WTC11 (cell line): ENCODE data around the gene UBQLN1. TPM values are rescaled to one million over a fixed set of nuclear protein-coding genes. Genes with fewer than 3 reads are reported as not detected.

Experiments used
- ATAC-seq: fragments of 200-7000 bp; cut with Tn5 transposase; 2 replicates; pipeline ENCODE4 v1.10.0; 2021; ENCODE audit warnings: mild to moderate bottlenecking, moderate library complexity
- CTCF ChIA-PET: fragments of 300-600 bp; sonication (Branson Sonifier 250); formaldehyde crosslinking; loops from one replicate; lab custom pipeline; 2021; ENCODE audit warnings: antibody characterized with exemption; lab: Charles Lee
- POLR2A ChIA-PET: fragments of 350-600 bp; sonication (Branson Sonifier 250); formaldehyde crosslinking; loops from one replicate; lab custom pipeline; 2021; ENCODE audit warnings: antibody characterized with exemption; lab: Charles Lee
- DNase-seq: peaks from one replicate; pipeline ENCODE4 v3.0.0; 2021; ENCODE audit warnings: low spot score
- H3K27ac Mint-ChIP-seq: 2 replicates; pipeline ENCODE4 v1.8.0; 2021; ENCODE audit warnings: mixed read lengths
- H3K27me3 Mint-ChIP-seq: 2 replicates; pipeline ENCODE4 v1.8.0; 2021; ENCODE audit warnings: low read depth, mild to moderate bottlenecking, moderate library complexity, mixed read lengths
- H3K36me3 Mint-ChIP-seq: 2 replicates; pipeline ENCODE4 v1.8.0; 2021; ENCODE audit warnings: mixed read lengths
- H3K4me1 Mint-ChIP-seq: 2 replicates; pipeline ENCODE4 v1.8.0; 2022; ENCODE audit warnings: mixed read lengths
- H3K4me3 Mint-ChIP-seq: 2 replicates; pipeline ENCODE4 v1.8.0; 2021; ENCODE audit warnings: mild to moderate bottlenecking, moderate library complexity, mixed read lengths
- H3K9me3 Mint-ChIP-seq: 2 replicates; pipeline ENCODE4 v1.8.0; 2021; ENCODE audit warnings: mixed read lengths
- ATF6 ChIP-seq: sonication (generic); formaldehyde crosslinking; IDR thresholded peaks from 2 replicates; pipeline ENCODE4 v1.8.1; 2023; ENCODE audit warnings: mild to moderate bottlenecking, missing genetic modification reagents
- CREB1 ChIP-seq: sonication (generic); formaldehyde crosslinking; IDR thresholded peaks from 2 replicates; pipeline ENCODE4 v1.8.0; 2023; ENCODE audit warnings: mild to moderate bottlenecking, missing genetic modification reagents
- ELF4 ChIP-seq: sonication (generic); formaldehyde crosslinking; IDR thresholded peaks from 2 replicates; pipeline ENCODE4 v1.8.1; 2022; ENCODE audit warnings: low read depth, mild to moderate bottlenecking, moderate library complexity, missing genetic modification reagents
- FOXP4 ChIP-seq: sonication (generic); formaldehyde crosslinking; IDR thresholded peaks from 2 replicates; pipeline ENCODE4 v1.8.0; 2022; ENCODE audit warnings: mild to moderate bottlenecking, missing genetic modification reagents
- GTF2I ChIP-seq: fragments of 250-450 bp; sonication (Bioruptor Pico); conservative IDR thresholded peaks from 2 replicates; pipeline ENCODE4 v1.4.0; 2021; ENCODE audit warnings: mild to moderate bottlenecking
- HMGA2 ChIP-seq: fragments of 250-450 bp; sonication (Bioruptor Pico); IDR thresholded peaks from 2 replicates; pipeline ENCODE4 v1.4.0; 2021; ENCODE audit warnings: mild to moderate bottlenecking, moderate library complexity
- JAZF1 ChIP-seq: fragments of 250-450 bp; sonication (Bioruptor Pico); IDR thresholded peaks from 2 replicates; pipeline ENCODE4 v1.9.0; 2021; ENCODE audit warnings: moderate library complexity, mild to moderate bottlenecking, inconsistent platforms
- MLX ChIP-seq: sonication (generic); formaldehyde crosslinking; IDR thresholded peaks from 2 replicates; pipeline ENCODE4 v1.8.1; 2023; ENCODE audit warnings: mild to moderate bottlenecking, missing genetic modification reagents, moderate library complexity
- NR2C2 ChIP-seq: sonication (generic); formaldehyde crosslinking; IDR thresholded peaks from 2 replicates; pipeline ENCODE4 v1.8.0; 2022; ENCODE audit warnings: mild to moderate bottlenecking, missing genetic modification reagents
- NR3C1 ChIP-seq: sonication (generic); formaldehyde crosslinking; conservative IDR thresholded peaks from 2 replicates; pipeline ENCODE4 v1.8.1; 2023; ENCODE audit warnings: low read depth, mild to moderate bottlenecking, missing genetic modification reagents
- OVOL2 ChIP-seq: fragments of 250-450 bp; sonication (Bioruptor Pico); IDR thresholded peaks from 2 replicates; pipeline ENCODE4 v1.9.0; 2021; ENCODE audit warnings: mild to moderate bottlenecking, borderline replicate concordance
- SMAD4 ChIP-seq: sonication (generic); formaldehyde crosslinking; IDR thresholded peaks from 2 replicates; pipeline ENCODE4 v1.8.0; 2022; ENCODE audit warnings: mild to moderate bottlenecking, missing genetic modification reagents
- STAT6 ChIP-seq: sonication (generic); formaldehyde crosslinking; conservative IDR thresholded peaks from 2 replicates; pipeline ENCODE4 v1.8.1; 2023; ENCODE audit warnings: mild to moderate bottlenecking, low read depth, missing genetic modification reagents, moderate library complexity
- TEAD4 ChIP-seq: sonication (generic); formaldehyde crosslinking; IDR thresholded peaks from 2 replicates; pipeline ENCODE4 v1.8.0; 2022; ENCODE audit warnings: mild to moderate bottlenecking, missing genetic modification reagents
- ZNF219 ChIP-seq: sonication (generic); formaldehyde crosslinking; IDR thresholded peaks from 2 replicates; pipeline ENCODE4 v1.8.0; 2023; ENCODE audit warnings: missing genetic modification reagents, mild to moderate bottlenecking, borderline replicate concordance
- ZNF281 ChIP-seq: sonication (generic); formaldehyde crosslinking; IDR thresholded peaks from 2 replicates; pipeline ENCODE4 v1.8.0; 2023; ENCODE audit warnings: mild to moderate bottlenecking, missing genetic modification reagents
- ZNF396 ChIP-seq: fragments of 250-450 bp; sonication (Bioruptor Pico); IDR thresholded peaks from 2 replicates; pipeline ENCODE4 v1.8.0; 2021; ENCODE audit warnings: mild to moderate bottlenecking, moderate library complexity, borderline replicate concordance
- total RNA-seq: library from RNA; stranded (reverse); gene quantifications from 3 replicates; pipeline ENCODE4 v1.2.3, GENCODE V29; 2021

Gene UBQLN1
- total RNA-seq, 1 experiment from 2014 or later = 110 TPM

GRCh38 chr9:83698976-83699585, 8.7 kb downstream of the UBQLN1 start:
- Mint-ChIP-seq H3K36me3 (peaks cover 2% of the 10 kb centered on the region; the same call in 1 of the 2 replicates), H3K4me1 (peaks cover 28% of the 10 kb centered on the region), H3K27me3 (no peaks in the 10 kb centered on the region), H3K9me3 (no peaks in the 10 kb centered on the region), H3K4me3 (no peak overlapping the region), H3K27ac (no peak overlapping the region)
- no peak for ATAC-seq
- DNase-seq = no peak
- ChIA-PET CTCF (interaction anchor here (0.9 kb wide), 1 partner anchor 12 kb away, joined by 3 read pairs; no protein-coding TSS in a partner anchor), POLR2A (no interaction called here)
- TF ChIP-seq ZNF396 (CRISPR knock-in tag) (no peak), STAT6 (CRISPR knock-in tag) (no peak), JAZF1 (CRISPR knock-in tag) (no peak), OVOL2 (CRISPR knock-in tag) (no peak)

GRCh38 chr9:83691492-83691891, 16.3 kb downstream of the UBQLN1 start:
- H3K27ac Mint-ChIP-seq = no peak overlapping the region
- no peaks in the 10 kb centered on the region for H3K27me3 Mint-ChIP-seq

GRCh38 chr9:83688921-83689320, 18.8 kb downstream of the UBQLN1 start:
- CTCF ChIA-PET = no interaction called here
- POLR2A ChIA-PET = no interaction called here
- Mint-ChIP-seq H3K27ac (no peak overlapping the region), H3K27me3 (no peaks in the 10 kb centered on the region), H3K4me3 (no peak overlapping the region), H3K4me1 (peaks cover 9% of the 10 kb centered on the region; the same call in 1 of the 2 replicates), H3K36me3 (peaks cover 4% of the 10 kb centered on the region; the same call in 1 of the 2 replicates), H3K9me3 (no peaks in the 10 kb centered on the region)
- DNase-seq (no peak), ATAC-seq (no peak)
- TF ChIP-seq SMAD4 (CRISPR knock-in tag) (no peak), TEAD4 (CRISPR knock-in tag) (no peak), ATF6 (CRISPR knock-in tag) (no peak), NR2C2 (CRISPR knock-in tag) (no peak), ELF4 (no peak), ZNF396 (CRISPR knock-in tag) (no peak), MLX (CRISPR knock-in tag) (no peak), GTF2I (CRISPR knock-in tag) (no peak), HMGA2 (no peak), CREB1 (no peak)

More at GRCh38 chr9:83691492-83691891, 16.3 kb downstream of the UBQLN1 start:
- H3K4me3 Mint-ChIP-seq = no peak overlapping the region
- H3K4me1 Mint-ChIP-seq = peaks cover 12% of the 10 kb centered on the region; the same call in 1 of the 2 replicates
- ChIA-PET CTCF (no interaction called here), POLR2A (interaction anchor here (0.9 kb wide), 1 partner anchor 16 kb away, joined by 5 read pairs; the partner anchor contains the start of gene UBQLN1)
- no peaks in the 10 kb centered on the region for H3K36me3 Mint-ChIP-seq
- no peaks in the 10 kb centered on the region for H3K9me3 Mint-ChIP-seq
- TF ChIP-seq GTF2I (CRISPR knock-in tag) (no peak), ZNF281 (CRISPR knock-in tag) (no peak), FOXP4 (CRISPR knock-in tag) (no peak), JAZF1 (CRISPR knock-in tag) (no peak), ZNF219 (CRISPR knock-in tag) (no peak), NR3C1 (CRISPR knock-in tag) (no peak)
- TF ChIP-seq, all 79 proteins: peak for 0
- ATAC-seq = no peak
- DNase-seq = no peak
